MM.1S (cell line): ENCODE results near the gene TUBB4A.

Source experiments
- DNase-seq: peaks from one replicate; pipeline ENCODE4 v3.0.0-alpha.2; 2015
- H2AFZ ChIP-seq: fragments of 300-600 bp; sonication (generic); 2 replicates; pipeline ENCODE4 v1.6.0; 2016; ENCODE audit warnings: antibody characterized with exemption, low read length
- H3F3A ChIP-seq: fragments of 300-600 bp; sonication (generic); 2 replicates; pipeline ENCODE4 v1.6.1; 2016; ENCODE audit warnings: mild to moderate bottlenecking, antibody characterized with exemption, low read length, moderate library complexity, mixed read lengths; ENCODE audit not compliant: insufficient read depth
- H3K27ac ChIP-seq: fragments of 300-600 bp; sonication (generic); 2 replicates; pipeline ENCODE4 v1.5.1; 2016; ENCODE audit warnings: mild to moderate bottlenecking, low read length
- H3K27me3 ChIP-seq: fragments of 300-600 bp; sonication (generic); replicated peaks from 2 replicates; pipeline ENCODE4 v1.6.0; 2016; ENCODE audit warnings: low read length; ENCODE audit not compliant: insufficient read depth
- H3K36me3 ChIP-seq: fragments of 300-600 bp; sonication (generic); replicated peaks from 2 replicates; pipeline ENCODE4 v1.6.1; 2016; ENCODE audit warnings: mild to moderate bottlenecking, low read length, mixed read lengths; ENCODE audit not compliant: insufficient read depth
- H3K4me1 ChIP-seq: fragments of 300-600 bp; sonication (generic); 2 replicates; pipeline ENCODE4 v1.6.1; 2016; ENCODE audit warnings: low read length, mixed read lengths
- H3K4me2 ChIP-seq: fragments of 300-600 bp; sonication (generic); 2 replicates; pipeline ENCODE4 v1.6.0; 2016; ENCODE audit warnings: low read depth, low read length
- H3K4me3 ChIP-seq: fragments of 300-600 bp; sonication (generic); 2 replicates; pipeline ENCODE4 v1.5.1; 2016; ENCODE audit warnings: low read length, mixed read lengths
- H3K79me2 ChIP-seq: fragments of 300-600 bp; sonication (generic); 2 replicates; pipeline ENCODE4 v1.6.1; 2016; ENCODE audit warnings: mixed run types, low read length, mixed read lengths
- H3K9ac ChIP-seq: fragments of 300-600 bp; sonication (generic); 2 replicates; pipeline ENCODE4 v1.6.1; 2016; ENCODE audit warnings: low read length, mixed read lengths
- H3K9me2 ChIP-seq: fragments of 300-600 bp; sonication (generic); replicated peaks from 2 replicates; pipeline ENCODE4 v1.6.1; 2016; ENCODE audit warnings: mild to moderate bottlenecking, low read length, mixed read lengths; ENCODE audit not compliant: insufficient read depth
- H3K9me3 ChIP-seq: fragments of 300-600 bp; sonication (generic); replicated peaks from 2 replicates; pipeline ENCODE4 v1.6.1; 2016; ENCODE audit warnings: mild to moderate bottlenecking, low read length, mixed read lengths; ENCODE audit not compliant: insufficient read depth
- H4K20me1 ChIP-seq: fragments of 300-600 bp; sonication (generic); 2 replicates; pipeline ENCODE4 v1.6.1; 2016; ENCODE audit warnings: mild to moderate bottlenecking, low read length, moderate library complexity, mixed read lengths; ENCODE audit not compliant: insufficient read depth
- CTCF ChIP-seq: fragments of 300-600 bp; sonication (generic); IDR thresholded peaks from 2 replicates; pipeline ENCODE4 v1.5.1; 2016; ENCODE audit warnings: antibody characterized with exemption, low read length, mixed read lengths
- EZH2 ChIP-seq: fragments of 300-600 bp; sonication (generic); optimal IDR thresholded peaks from 2 replicates; pipeline ENCODE3; 2017; ENCODE audit warnings: low read depth, mild to moderate bottlenecking, antibody characterized with exemption, low read length, mixed read lengths
- EZH2phosphoT487 ChIP-seq: fragments of 300-600 bp; sonication (generic); IDR thresholded peaks from 2 replicates; pipeline ENCODE4 v1.6.1; 2018; ENCODE audit warnings: antibody characterized with exemption, low read length

TUBB4A gene

GRCh38 chr19:6478815-6479214 lies 23.3 kb downstream of the TUBB4A start:
- H4K20me1 ChIP-seq = no peaks in the 10 kb centered on the region
- TF ChIP-seq EZH2phosphoT487 (no peak), EZH2 (no peak), CTCF (no peak)
- no peak overlapping the region for H3K4me3 ChIP-seq
- 0 out of 2 replicates have a peak, but pooled peaks cover 4% of the 10 kb centered on the region for H3K79me2 ChIP-seq
- no peaks in the 10 kb centered on the region for H3K27me3 ChIP-seq
- no peaks in the 10 kb centered on the region for H3K9me2 ChIP-seq
- no peak overlapping the region for H2AFZ ChIP-seq
- DNase-seq = no peak
- H3K9me3 ChIP-seq = no peaks in the 10 kb centered on the region
- peaks cover 11% of the 10 kb centered on the region for H3K4me1 ChIP-seq
- no peak overlapping the region for H3K9ac ChIP-seq
- no peak overlapping the region for H3K4me2 ChIP-seq
- no peak overlapping the region for H3K27ac ChIP-seq
- H3F3A ChIP-seq = no peaks in the 10 kb centered on the region
- H3K36me3 ChIP-seq = no peaks in the 10 kb centered on the region

- Histone ChIP-seq H2AFZ (no peak overlapping the region), H3K27ac (no peak overlapping the region)
- TF ChIP-seq EZH2phosphoT487 = no peak
- TF ChIP-seq EZH2 = no peak
- no peak for TF ChIP-seq CTCF
Observed at GRCh38 chr19:6476896-6477431, 25.1 kb downstream of the TUBB4A start.

GRCh38 chr19:6476155-6476895 lies 25.8 kb downstream of the TUBB4A start:
- Histone ChIP-seq H4K20me1 (no peaks in the 10 kb centered on the region), H3K9me3 (no peaks in the 10 kb centered on the region), H3K4me2 (no peak overlapping the region), H2AFZ (no peak overlapping the region), H3K9ac (no peak overlapping the region), H3K79me2 (0 out of 2 replicates have a peak, but pooled peaks cover 2% of the 10 kb centered on the region), H3F3A (no peaks in the 10 kb centered on the region), H3K27ac (no peak overlapping the region), H3K4me3 (no peak overlapping the region), H3K36me3 (no peaks in the 10 kb centered on the region), H3K27me3 (no peaks in the 10 kb centered on the region), H3K4me1 (peaks cover 6% of the 10 kb centered on the region; the same call in 1 of the 2 replicates), H3K9me2 (no peaks in the 10 kb centered on the region)
- DNase-seq = peak; percentile 23
- TF ChIP-seq CTCF (no peak), EZH2phosphoT487 (no peak), EZH2 (no peak)

More at GRCh38 chr19:6476896-6477431, 25.1 kb downstream of the TUBB4A start:
- Histone ChIP-seq H3K9me2 (no peaks in the 10 kb centered on the region), H3K79me2 (0 out of 2 replicates have a peak, but pooled peaks cover 4% of the 10 kb centered on the region), H3K4me2 (no peak overlapping the region), H3K9me3 (no peaks in the 10 kb centered on the region), H3K36me3 (no peaks in the 10 kb centered on the region), H3K4me3 (no peak overlapping the region), H3K4me1 (peaks cover 8% of the 10 kb centered on the region), H4K20me1 (no peaks in the 10 kb centered on the region), H3K9ac (no peak overlapping the region), H3K27me3 (no peaks in the 10 kb centered on the region), H3F3A (no peaks in the 10 kb centered on the region)
- DNase-seq = no peak
